H1 (cell line): ENCODE measurements around the gene BOK. TPM values are rescaled to one million over a fixed set of nuclear protein-coding genes. Genes with fewer than 3 reads are reported as not detected.
"Not testable (repeated sequence)": the region's sequence is repeated elsewhere in the genome, so short reads cannot be mapped to it uniquely, and the experiment has no call there.

ENCODE experiments used
- CTCF ChIA-PET: fragments of 300-600 bp; sonication (Branson Sonifier 250); formaldehyde crosslinking; loops from one replicate; lab custom pipeline; 2021; ENCODE audit not compliant: partially characterized antibody; lab: Charles Lee
- POLR2A ChIA-PET: fragments of 300-600 bp; sonication (Branson Sonifier 250); formaldehyde crosslinking; loops from one replicate; lab custom pipeline; 2021; ENCODE audit warnings: inconsistent platforms; ENCODE audit not compliant: partially characterized antibody; lab: Charles Lee
- DNase-seq, 2 experiments: peaks; one replicate each; pipeline versions ENCODE4 v3.0.0 to v3.0.0-alpha.2; 2010 to 2022; ENCODE audit warnings: low spot score in 2 of 2, low read depth in 1 of 2, mixed read lengths in 1 of 2
- FAIRE-seq: peaks from 2 replicates; lab custom pipeline; 2011; peaks lifted over from hg19 to GRCh38; lab: Jason Lieb, UNC
- H2AFZ ChIP-seq: 2 replicates; pipeline ENCODE4 v1.8.1; 2012; ENCODE audit warnings: low read length, inconsistent platforms
- H2AK5ac ChIP-seq: 2 replicates; pipeline ENCODE4 v1.6.1; 2013; ENCODE audit warnings: low read depth, low read length
- H2BK120ac ChIP-seq: replicated peaks from 2 replicates; pipeline ENCODE3; 2013; ENCODE audit warnings: low read depth, low read length, inconsistent platforms
- H2BK12ac ChIP-seq: 2 replicates; pipeline ENCODE4 v1.6.1; 2013; ENCODE audit warnings: low read depth, low read length
- H2BK15ac ChIP-seq: 2 replicates; pipeline ENCODE4 v1.6.1; 2013; ENCODE audit warnings: low read length
- H2BK20ac ChIP-seq: 2 replicates; pipeline ENCODE4 v1.6.1; 2013; ENCODE audit warnings: low read length
- H2BK5ac ChIP-seq: 2 replicates; pipeline ENCODE4 v1.6.1; 2013; ENCODE audit warnings: low read depth, low read length
- H3K14ac ChIP-seq: 2 replicates; pipeline ENCODE4 v1.6.1; 2013; ENCODE audit warnings: inconsistent platforms; ENCODE audit not compliant: insufficient read length
- H3K18ac ChIP-seq: 2 replicates; pipeline ENCODE4 v1.6.1; 2013; ENCODE audit warnings: low read length; ENCODE audit errors: extremely low read depth
- H3K23ac ChIP-seq: 2 replicates; pipeline ENCODE4 v1.6.1; 2013; ENCODE audit warnings: inconsistent platforms; ENCODE audit not compliant: insufficient read length
- H3K23me2 ChIP-seq: 2 replicates; pipeline ENCODE4 v1.6.1; 2013; ENCODE audit warnings: low read depth, low read length
- H3K27ac ChIP-seq: 2 replicates; pipeline ENCODE4 v1.6.1; 2011; ENCODE audit warnings: low read depth, low read length, inconsistent platforms
- H3K27me3 ChIP-seq, 4 experiments: replicated peaks in 1 of 4; 1 replicate in 1 of 4; 2 replicates in 3 of 4; pipeline versions ENCODE4 v1.6.1 to v1.8.1; 2011 to 2013; ENCODE audit warnings: low read length in 3 of 4, mild to moderate bottlenecking in 3 of 4, inconsistent platforms in 2 of 4, mixed read lengths in 2 of 4, moderate library complexity in 1 of 4; ENCODE audit not compliant: control insufficient read depth in 3 of 4, insufficient read depth in 3 of 4; ENCODE audit errors: extremely low read depth in 1 of 4
- H3K36me3 ChIP-seq, 4 experiments: 2 replicates each; pipeline versions ENCODE4 v1.6.1 to v1.8.1; 2011 to 2013; ENCODE audit warnings: mild to moderate bottlenecking in 4 of 4, low read length in 3 of 4, moderate library complexity in 2 of 4, control low read depth in 1 of 4, inconsistent platforms in 1 of 4; ENCODE audit not compliant: insufficient read depth in 4 of 4, control insufficient read depth in 2 of 4
- H3K4ac ChIP-seq: replicated peaks from 2 replicates; pipeline ENCODE3; 2013; ENCODE audit warnings: low read length, low read depth, mixed read lengths, inconsistent platforms; ENCODE audit not compliant: insufficient read length
- H3K4me1 ChIP-seq, 4 experiments: replicated peaks in 1 of 4; 1 replicate in 1 of 4; 2 replicates in 3 of 4; pipeline versions ENCODE4 v1.6.1 to v1.8.1; 2011 to 2013; ENCODE audit warnings: low read length in 3 of 4, inconsistent platforms in 2 of 4, mixed read lengths in 1 of 4; ENCODE audit not compliant: insufficient read depth in 4 of 4, control insufficient read depth in 3 of 4
- H3K4me2 ChIP-seq, 2 experiments: 2 replicates each; pipeline versions ENCODE4 v1.6.1 to v1.8.1; 2011 to 2013; ENCODE audit warnings: low read depth in 2 of 2, low read length in 2 of 2, control low read depth in 1 of 2, inconsistent platforms in 1 of 2, mild to moderate bottlenecking in 1 of 2; ENCODE audit not compliant: insufficient read depth in 1 of 2
- H3K4me3 ChIP-seq, 4 experiments: fragments of 200-600, 300-600 bp in 1 of 4; sonication (generic), shearing (Covaris generic), sonication (Bioruptor Twin) in 1 of 4; 2 replicates each; pipeline versions ENCODE4 v1.5.1 to v1.8.1; 2011 to 2016; ENCODE audit warnings: low read length in 4 of 4, low read depth in 3 of 4, control low read depth in 2 of 4, inconsistent platforms in 2 of 4, mild to moderate bottlenecking in 2 of 4, mixed read lengths in 1 of 4, moderate library complexity in 1 of 4; ENCODE audit not compliant: insufficient read depth in 2 of 4; ENCODE audit errors: extremely low read depth in 1 of 4
- H3K56ac ChIP-seq: replicated peaks from 2 replicates; pipeline ENCODE3; 2013; ENCODE audit warnings: low read depth, mild to moderate bottlenecking, mixed read lengths, low read length, inconsistent platforms; ENCODE audit not compliant: insufficient read length
- H3K79me1 ChIP-seq: 2 replicates; pipeline ENCODE4 v1.6.1; 2013; ENCODE audit warnings: low read depth, low read length, control low read depth
- H3K79me2 ChIP-seq, 2 experiments: 2 replicates each; pipeline versions ENCODE4 v1.6.1 to v1.8.1; 2012 to 2013; ENCODE audit warnings: low read length in 2 of 2, mild to moderate bottlenecking in 2 of 2, inconsistent platforms in 1 of 2; ENCODE audit not compliant: insufficient read depth in 2 of 2, control insufficient read depth in 1 of 2
- H3K9ac ChIP-seq, 4 experiments: replicated peaks in 1 of 4; 1 replicate in 1 of 4; 2 replicates in 3 of 4; pipeline versions ENCODE4 v1.6.1 to v1.8.1; 2011 to 2013; ENCODE audit warnings: low read depth in 3 of 4, low read length in 3 of 4, control low read depth in 2 of 4, mild to moderate bottlenecking in 2 of 4, moderate library complexity in 2 of 4, inconsistent platforms in 1 of 4; ENCODE audit errors: extremely low read depth in 1 of 4
- H3K9me3 ChIP-seq, 2 experiments: 2 replicates each; pipeline versions ENCODE4 v1.6.1 to v1.8.1; 2012 to 2013; ENCODE audit warnings: mild to moderate bottlenecking in 2 of 2, moderate library complexity in 2 of 2, control low read depth in 1 of 2, inconsistent platforms in 1 of 2, low read depth in 1 of 2, low read length in 1 of 2, mixed read lengths in 1 of 2; ENCODE audit not compliant: insufficient read depth in 2 of 2
- H4K20me1 ChIP-seq, 2 experiments: replicated peaks in 1 of 2; 2 replicates each; pipeline versions ENCODE3 to v1.8.1; 2011 to 2013; ENCODE audit warnings: inconsistent platforms in 2 of 2, low read length in 2 of 2, mild to moderate bottlenecking in 1 of 2; ENCODE audit not compliant: insufficient read depth in 2 of 2, control insufficient read depth in 1 of 2
- H4K5ac ChIP-seq: 2 replicates; pipeline ENCODE4 v1.6.1; 2013; ENCODE audit warnings: low read length, low read depth, mixed read lengths, inconsistent platforms; ENCODE audit not compliant: insufficient read length
- H4K8ac ChIP-seq: 2 replicates; pipeline ENCODE4 v1.8.0; 2013; ENCODE audit warnings: mild to moderate bottlenecking, moderate library complexity, low read length, inconsistent platforms; ENCODE audit not compliant: insufficient read depth; ENCODE audit errors: extremely low read depth
- H4K91ac ChIP-seq: replicated peaks from 2 replicates; pipeline ENCODE3; 2013; ENCODE audit warnings: low read length, mixed read lengths, inconsistent platforms; ENCODE audit not compliant: insufficient read length
- WGBS, 2 experiments: shearing (Covaris generic) in 1 of 2; methylation state at CpG; one replicate each; pipeline versions ENCODE4 v1.1.6 to v1.1.7; 2013 to 2015; ENCODE audit warnings: low lambda C conversion rate in 2 of 2, mixed read lengths in 2 of 2, inconsistent platforms in 1 of 2, low coverage in 1 of 2, missing lambda C conversion rate in 1 of 2; ENCODE audit not compliant: insufficient replicate concordance in 2 of 2, insufficient coverage in 1 of 2, insufficient read length in 1 of 2; ENCODE audit errors: extremely low coverage in 1 of 2, missing lambda C conversion rate in 1 of 2; 5-methylcytosine and 5-hydroxymethylcytosine counted together
- polyA plus RNA-seq, 7 experiments: library from polyadenylated mRNA; depleted of rRNA in 3 of 7; stranded (reverse) in 5 of 7; unstranded in 2 of 7; fragments of >200 nt in 5 of 7; fragments of 200-250 nt in 2 of 7; gene quantifications; 1 replicate in 5 of 7; 2 replicates in 1 of 7; 4 replicates in 1 of 7; pipeline versions ENCODE4 v1.2.1 to v1.2.3, GENCODE V29; 2011 to 2013; ENCODE audit warnings: missing spikeins in 2 of 7, mixed read lengths in 2 of 7
- total RNA-seq: library from RNA; stranded (reverse); fragmentation: NEBNext Ultra II Directional; extraction: Animal tissue kit (Norgen Biotek cat#: 25700); gene quantifications from 2 replicates; pipeline ENCODE4 v1.2.1, GENCODE V29; 2021

BOK gene
- total and polyA plus RNA-seq, 2 of the 8 experiments (the other 6 are each of a cell fraction or from before 2014, with no cell fraction given): 33.7 to 37.6 TPM

DNA sequence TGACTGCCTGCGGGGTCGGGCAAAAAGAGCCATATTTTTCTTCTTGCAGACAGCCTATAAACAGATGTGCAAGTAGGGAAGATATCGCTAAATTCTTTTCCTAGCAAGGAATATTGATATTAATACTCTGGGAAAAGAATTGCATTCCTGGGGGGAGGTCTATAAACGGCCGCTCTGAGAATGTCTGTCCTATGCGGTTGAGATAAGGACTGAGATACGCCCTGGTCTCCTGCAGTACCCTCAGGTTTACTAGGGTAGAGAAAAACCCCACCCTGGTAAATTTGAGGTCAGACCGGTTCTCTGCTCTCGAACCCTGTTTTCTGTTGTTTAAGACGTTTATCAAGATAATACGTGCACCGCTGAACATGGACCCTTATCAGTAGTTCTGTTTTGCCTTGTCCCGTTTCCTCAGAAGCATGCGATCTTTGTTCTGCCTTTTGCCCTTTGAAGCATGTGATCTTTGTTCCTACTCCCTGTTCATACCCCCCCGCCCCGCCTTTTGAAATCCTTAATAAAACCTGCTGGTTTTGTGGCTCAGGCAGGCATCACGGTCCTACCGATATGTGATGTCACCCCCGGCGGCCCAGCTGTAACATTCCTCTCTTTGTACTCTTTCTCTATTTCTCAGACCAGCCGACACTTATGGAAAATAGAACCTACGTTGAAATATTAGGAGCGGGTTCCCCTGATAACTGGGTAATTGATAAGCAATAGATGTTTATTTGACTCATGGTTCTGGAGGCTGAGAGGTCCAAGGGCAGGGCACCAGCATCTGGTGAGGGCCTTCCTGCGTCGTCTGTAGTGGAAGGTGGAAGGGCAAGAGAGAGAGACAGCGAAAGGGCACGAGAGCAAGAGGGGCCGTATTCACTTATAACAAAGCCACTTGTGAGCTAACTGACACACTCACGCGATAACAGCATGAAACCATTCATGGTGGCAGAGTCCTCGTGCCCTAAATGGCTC, 32.4 kb upstream of the BOK start:
- H4K20me1 ChIP-seq, H3K23me2 ChIP-seq, H3K79me1 ChIP-seq, H3K4me1 ChIP-seq, H3K56ac ChIP-seq, POLR2A ChIA-PET, H3K18ac ChIP-seq, H2AFZ ChIP-seq, H3K4me2 ChIP-seq, H3K9me3 ChIP-seq, H2BK12ac ChIP-seq, H2BK5ac ChIP-seq, H2BK20ac ChIP-seq, H4K5ac ChIP-seq, H3K23ac ChIP-seq, H3K4me3 ChIP-seq, H3K27me3 ChIP-seq, H4K91ac ChIP-seq, H2BK15ac ChIP-seq, H3K27ac ChIP-seq, H3K4ac ChIP-seq, H3K9ac ChIP-seq, H2AK5ac ChIP-seq, FAIRE-seq, H3K14ac ChIP-seq, H3K79me2 ChIP-seq, H4K8ac ChIP-seq, H3K36me3 ChIP-seq, CTCF ChIA-PET, DNase-seq, H2BK120ac ChIP-seq: not testable (repeated sequence)
- 88% methylated on average over 31 of the region's 31 CpGs; no CpG with 5 or more reads in 1 of the 2 experiments for WGBS, 2 experiments
